Hepatocyte (in vitro differentiated cells): ENCODE results near the gene TRIM72. TPM values are rescaled to one million over a fixed set of nuclear protein-coding genes. Genes with fewer than 3 reads are reported as not detected.

ENCODE experiments used
- DNase-seq: peaks from one replicate; pipeline ENCODE4 v3.0.0-alpha.2; 2016; ENCODE audit warnings: low spot score
- H2AFZ ChIP-seq: fragments of 200-600 bp; sonication (generic); 2 replicates; pipeline ENCODE4 v1.6.0; 2016; ENCODE audit warnings: antibody characterized with exemption, mild to moderate bottlenecking
- H3K27ac ChIP-seq: fragments of 200-600 bp; sonication (generic); 2 replicates; pipeline ENCODE4 v1.5.1; 2016; ENCODE audit warnings: mild to moderate bottlenecking
- H3K27me3 ChIP-seq: fragments of 200-600 bp; sonication (generic); 2 replicates; pipeline ENCODE4 v1.6.1; 2016
- H3K36me3 ChIP-seq: fragments of 200-600 bp; sonication (generic); replicated peaks from 2 replicates; pipeline ENCODE4 v1.5.1; 2016; ENCODE audit warnings: low read depth; ENCODE audit not compliant: insufficient read depth
- H3K4me1 ChIP-seq: fragments of 200-600 bp; sonication (generic); 2 replicates; pipeline ENCODE4 v1.5.1; 2016; ENCODE audit warnings: mild to moderate bottlenecking, moderate library complexity; ENCODE audit not compliant: insufficient read depth
- H3K4me2 ChIP-seq: fragments of 200-600 bp; sonication (generic); 2 replicates; pipeline ENCODE4 v1.6.0; 2016
- H3K4me3 ChIP-seq: fragments of 200-600 bp; sonication (generic); 2 replicates; pipeline ENCODE4 v1.5.1; 2016; ENCODE audit warnings: mild to moderate bottlenecking
- H3K79me2 ChIP-seq: fragments of 200-600 bp; sonication (generic); 2 replicates; pipeline ENCODE4 v1.6.0; 2017; ENCODE audit warnings: mild to moderate bottlenecking
- H3K9me2 ChIP-seq: fragments of 200-600 bp; sonication (generic); replicated peaks from 2 replicates; pipeline ENCODE4 v1.6.0; 2017; ENCODE audit warnings: mild to moderate bottlenecking; ENCODE audit not compliant: insufficient read depth
- H3K9me3 ChIP-seq: fragments of 200-600 bp; sonication (generic); 2 replicates; pipeline ENCODE4 v1.5.1; 2016; ENCODE audit warnings: low read depth, mild to moderate bottlenecking
- H4K20me1 ChIP-seq: fragments of 200-600 bp; sonication (generic); 2 replicates; pipeline ENCODE4 v1.6.0; 2016; ENCODE audit warnings: mild to moderate bottlenecking; ENCODE audit not compliant: insufficient read depth, poor library complexity, severe bottlenecking
- EZH2 ChIP-seq: fragments of 200-600 bp; sonication (generic); IDR thresholded peaks from 2 replicates; pipeline ENCODE4 v1.6.1; 2016; ENCODE audit warnings: antibody characterized with exemption, mild to moderate bottlenecking, borderline replicate concordance
- EZH2phosphoT487 ChIP-seq: fragments of 200-600 bp; sonication (generic); IDR thresholded peaks from one replicate; pipeline ENCODE4 v1.6.1; 2018; ENCODE audit warnings: antibody characterized with exemption, mild to moderate bottlenecking, low read depth, moderate library complexity; ENCODE audit not compliant: unreplicated experiment, severe bottlenecking
- WGBS: methylation state at CpG from one replicate; pipeline ENCODE4 v1.1.6; 2016; ENCODE audit warnings: low lambda C conversion rate; ENCODE audit errors: missing lambda C conversion rate; 5-methylcytosine and 5-hydroxymethylcytosine counted together
- polyA plus RNA-seq: library from polyadenylated mRNA; unstranded; fragments of >200 nt; fragmentation: Nextera tagmentation; extraction: Ambion mirVana; gene quantifications from 2 replicates; pipeline ENCODE4 v1.2.1, GENCODE V29; 2016
- total RNA-seq: library from RNA; depleted of rRNA; stranded (reverse); fragments of >200 nt; gene quantifications from 2 replicates; pipeline ENCODE4 v1.2.3, GENCODE V29; 2014
- TF ChIP-seq, protein P1 (sequence below): fragments of 200-600 bp; sonication (generic); IDR thresholded peaks from 2 replicates; pipeline ENCODE4 v1.5.1; 2016; ENCODE audit warnings: antibody characterized with exemption, mild to moderate bottlenecking; ENCODE audit not compliant: poor library complexity

Gene TRIM72
- total and polyA plus RNA-seq, 2 experiments from 2014 or later: not detected

DNA sequence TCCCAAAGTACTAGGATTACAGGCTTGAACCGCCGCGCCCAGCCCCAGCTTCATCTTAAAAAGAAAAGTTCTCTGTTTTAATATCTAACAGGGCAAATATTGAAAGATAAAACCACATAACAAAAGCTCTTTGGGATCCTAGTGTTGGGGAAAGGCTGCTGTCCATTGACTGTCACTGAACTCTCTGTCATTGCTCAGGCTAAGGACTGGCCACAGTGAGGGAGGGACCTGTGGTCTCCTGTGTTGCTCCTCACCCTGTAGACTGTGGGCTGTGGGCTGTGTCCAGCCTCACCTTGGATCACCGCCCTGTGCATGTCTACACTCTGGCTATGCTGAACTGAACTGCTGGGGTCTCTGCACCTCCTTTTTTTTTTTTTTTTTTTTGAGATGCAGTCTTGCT, 14.3 kb downstream of the TRIM72 start:
- no peaks in the 10 kb centered on the region for H3K9me2 ChIP-seq
- TF ChIP-seq EZH2 (no peak), EZH2phosphoT487 (no peak)
- TF ChIP-seq, protein P1, sequence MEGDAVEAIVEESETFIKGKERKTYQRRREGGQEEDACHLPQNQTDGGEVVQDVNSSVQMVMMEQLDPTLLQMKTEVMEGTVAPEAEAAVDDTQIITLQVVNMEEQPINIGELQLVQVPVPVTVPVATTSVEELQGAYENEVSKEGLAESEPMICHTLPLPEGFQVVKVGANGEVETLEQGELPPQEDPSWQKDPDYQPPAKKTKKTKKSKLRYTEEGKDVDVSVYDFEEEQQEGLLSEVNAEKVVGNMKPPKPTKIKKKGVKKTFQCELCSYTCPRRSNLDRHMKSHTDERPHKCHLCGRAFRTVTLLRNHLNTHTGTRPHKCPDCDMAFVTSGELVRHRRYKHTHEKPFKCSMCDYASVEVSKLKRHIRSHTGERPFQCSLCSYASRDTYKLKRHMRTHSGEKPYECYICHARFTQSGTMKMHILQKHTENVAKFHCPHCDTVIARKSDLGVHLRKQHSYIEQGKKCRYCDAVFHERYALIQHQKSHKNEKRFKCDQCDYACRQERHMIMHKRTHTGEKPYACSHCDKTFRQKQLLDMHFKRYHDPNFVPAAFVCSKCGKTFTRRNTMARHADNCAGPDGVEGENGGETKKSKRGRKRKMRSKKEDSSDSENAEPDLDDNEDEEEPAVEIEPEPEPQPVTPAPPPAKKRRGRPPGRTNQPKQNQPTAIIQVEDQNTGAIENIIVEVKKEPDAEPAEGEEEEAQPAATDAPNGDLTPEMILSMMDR: no peak
- no peaks in the 10 kb centered on the region for H3K27me3 ChIP-seq
- H3K4me2 ChIP-seq: no peak overlapping the region
- no peak overlapping the region for H3K27ac ChIP-seq
- 94% methylated on average over 4 of the region's 4 CpGs for WGBS
- H3K36me3 ChIP-seq: no peaks in the 10 kb centered on the region
- DNase-seq: no peak
- H2AFZ ChIP-seq: no peak overlapping the region
- no peaks in the 10 kb centered on the region for H3K9me3 ChIP-seq
- H4K20me1 ChIP-seq: no peaks in the 10 kb centered on the region
- no peaks in the 10 kb centered on the region for H3K4me1 ChIP-seq
- H3K4me3 ChIP-seq: no peak overlapping the region
- no peaks in the 10 kb centered on the region for H3K79me2 ChIP-seq

DNA sequence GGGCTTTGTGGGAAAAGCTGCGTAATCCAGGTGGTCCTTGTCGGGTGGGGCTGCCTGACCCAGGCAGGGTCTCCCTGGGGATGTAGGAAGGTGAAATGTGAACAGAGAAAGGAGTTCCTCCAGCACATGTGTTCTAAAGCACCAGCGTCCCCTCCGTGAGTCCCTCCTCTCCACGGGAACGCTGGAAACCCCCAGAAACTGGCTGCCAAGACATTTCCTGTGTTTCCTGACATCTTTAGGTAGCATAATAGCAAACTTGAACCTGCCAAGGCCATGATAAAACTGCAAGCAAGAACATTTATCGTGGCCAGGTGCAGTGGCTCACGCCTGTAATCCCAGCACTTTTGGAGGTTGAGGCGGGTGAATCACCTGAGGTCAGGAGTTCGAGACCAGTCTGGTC, 15.6 kb downstream of the TRIM72 start:
- Histone ChIP-seq H3K4me2 (peak overlapping the region; percentile 8), H4K20me1 (no peaks in the 10 kb centered on the region), H3K9me2 (no peaks in the 10 kb centered on the region), H3K4me3 (no peak overlapping the region), H3K36me3 (no peaks in the 10 kb centered on the region), H3K9me3 (no peaks in the 10 kb centered on the region), H3K79me2 (no peaks in the 10 kb centered on the region), H3K27ac (no peak overlapping the region), H2AFZ (no peak overlapping the region), H3K4me1 (no peaks in the 10 kb centered on the region), H3K27me3 (no peaks in the 10 kb centered on the region)
- no peak for DNase-seq
- no peak for TF ChIP-seq EZH2phosphoT487
- TF ChIP-seq EZH2: no peak
- TF ChIP-seq, protein P1: no peak
- WGBS: 79% methylated on average over 10 of the region's 10 CpGs

DNA sequence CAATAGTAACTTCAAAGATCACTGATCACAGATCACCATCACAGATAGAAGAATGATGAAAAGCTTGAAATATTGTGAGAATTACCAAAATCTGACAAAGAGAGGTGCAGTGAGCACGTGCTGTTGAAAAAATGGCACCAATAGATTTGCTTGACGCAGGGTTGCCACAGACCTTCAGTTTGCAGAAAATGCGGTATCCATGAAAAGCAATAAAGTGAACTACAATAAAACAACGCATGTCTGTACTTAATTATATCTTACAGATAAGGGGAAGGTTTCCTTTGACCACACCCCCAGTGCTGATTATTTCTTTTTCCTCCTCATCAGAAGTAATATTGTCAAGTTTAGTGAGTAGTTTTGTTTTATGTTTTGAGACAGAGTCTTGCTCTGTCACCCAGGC, 24.1 kb downstream of the TRIM72 start:
- TF ChIP-seq EZH2phosphoT487 (no peak), EZH2 (no peak)
- TF ChIP-seq, protein P1: no peak
- Histone ChIP-seq H3K4me2 (no peak overlapping the region), H3K4me3 (no peak overlapping the region), H3K4me1 (no peaks in the 10 kb centered on the region), H3K79me2 (no peaks in the 10 kb centered on the region), H3K27ac (no peak overlapping the region), H3K36me3 (no peaks in the 10 kb centered on the region), H3K9me2 (no peaks in the 10 kb centered on the region), H2AFZ (no peak overlapping the region), H4K20me1 (no peaks in the 10 kb centered on the region), H3K9me3 (no peaks in the 10 kb centered on the region), H3K27me3 (no peaks in the 10 kb centered on the region)
- WGBS: 53% methylated on average over 4 of the region's 4 CpGs
- DNase-seq: no peak

DNA sequence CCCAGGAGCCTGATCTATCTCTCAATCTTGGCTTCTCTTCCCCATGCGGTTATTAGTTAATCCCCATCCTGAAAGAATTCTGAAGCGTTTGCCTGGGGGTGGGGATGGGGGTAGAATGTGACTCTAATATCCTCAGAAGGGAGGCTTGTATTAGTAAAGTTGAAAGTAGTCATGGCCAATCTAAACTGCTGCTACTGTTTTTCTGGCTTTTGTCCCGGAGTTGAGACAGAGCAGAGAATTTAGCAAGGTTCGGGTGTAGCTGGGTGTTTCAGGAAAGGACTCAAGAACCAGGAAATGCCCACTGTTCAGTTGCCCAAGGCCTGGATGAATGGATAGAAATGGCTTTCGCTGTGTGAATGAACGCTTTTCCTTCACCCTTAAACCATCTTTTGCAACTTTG, 28.3 kb downstream of the TRIM72 start:
- DNase-seq: no peak
- TF ChIP-seq EZH2 (no peak), EZH2phosphoT487 (no peak)
- TF ChIP-seq, protein P1: no peak
- no peaks in the 10 kb centered on the region for H4K20me1 ChIP-seq
- H3K4me2 ChIP-seq: no peak overlapping the region
- no peaks in the 10 kb centered on the region for H3K4me1 ChIP-seq
- no peak overlapping the region for H3K4me3 ChIP-seq
- peaks cover 6% of the 10 kb centered on the region for H3K27me3 ChIP-seq
- H2AFZ ChIP-seq: no peak overlapping the region
- no peaks in the 10 kb centered on the region for H3K9me3 ChIP-seq
- no peak overlapping the region for H3K27ac ChIP-seq
- H3K79me2 ChIP-seq: no peaks in the 10 kb centered on the region
- H3K36me3 ChIP-seq: no peaks in the 10 kb centered on the region
- 68% methylated on average over 6 of the region's 6 CpGs for WGBS
- H3K9me2 ChIP-seq: no peaks in the 10 kb centered on the region
